HEK293 (cell line): Measurements from ENCODE around the gene FOXM1.

Source experiments
- CTCF ChIA-PET: fragments of 350-600 bp; formaldehyde crosslinking; extraction: SDS; loops from one replicate; lab custom pipeline; 2021; ENCODE audit warnings: antibody characterized with exemption; lab: Yijun Ruan, JAX
- POLR2A ChIA-PET: fragments of 300-600 bp; formaldehyde crosslinking; extraction: SDS; loops from one replicate; lab custom pipeline; 2020; ENCODE audit warnings: antibody characterized with exemption, inconsistent platforms; lab: Yijun Ruan, JAX
- H3K27ac ChIP-seq: fragments of 200-500 bp; sonication (Bioruptor generic); 2 replicates; pipeline ENCODE4 v1.5.1; 2014; ENCODE audit warnings: low read depth, low read length, control low read depth, inconsistent platforms; ENCODE audit errors: extremely low read depth
- H3K36me3 ChIP-seq, 2 experiments: fragments of 200-500 bp in 1 of 2; sonication (Bioruptor generic) in 1 of 2; 1 replicate in 1 of 2; 2 replicates in 1 of 2; pipeline ENCODE4 v1.5.1; 2014 to 2017; ENCODE audit warnings: inconsistent platforms in 2 of 2, low read length in 2 of 2; ENCODE audit not compliant: control insufficient read depth in 2 of 2, insufficient read depth in 1 of 2
- H3K4me1 ChIP-seq: fragments of 200-500 bp; sonication (Bioruptor generic); 2 replicates; pipeline ENCODE4 v1.5.1; 2014; ENCODE audit warnings: mild to moderate bottlenecking, low read length, inconsistent platforms; ENCODE audit not compliant: control insufficient read depth, insufficient read depth
- H3K4me3 ChIP-seq: 2 replicates; pipeline ENCODE4 v1.5.1; 2011; ENCODE audit warnings: low read depth, mild to moderate bottlenecking, control low read depth, low read length, moderate library complexity
- H3K9me3 ChIP-seq: fragments of 200-500 bp; sonication (Bioruptor generic); 2 replicates; pipeline ENCODE4 v1.5.1; 2014; ENCODE audit warnings: low read depth, low read length, inconsistent platforms; ENCODE audit not compliant: control insufficient read depth, insufficient read depth
- FEZF1 ChIP-seq: fragments of 450-650 bp; formaldehyde crosslinking; IDR thresholded peaks from 2 replicates; pipeline ENCODE4 v1.5.1; 2016; ENCODE audit warnings: missing biosample characterization, missing genetic modification characterization
- INSM2 ChIP-seq: fragments of 450-650 bp; formaldehyde crosslinking; IDR thresholded peaks from 2 replicates; pipeline ENCODE4 v1.5.1; 2016; ENCODE audit warnings: missing biosample characterization, missing genetic modification characterization
- MYNN ChIP-seq: fragments of 450-650 bp; formaldehyde crosslinking; IDR thresholded peaks from 2 replicates; pipeline ENCODE4 v1.5.1; 2016; ENCODE audit warnings: missing biosample characterization, missing genetic modification characterization, borderline replicate concordance
- OSR2 ChIP-seq: fragments of 450-650 bp; formaldehyde crosslinking; IDR thresholded peaks from 2 replicates; pipeline ENCODE4 v1.5.1; 2016; ENCODE audit warnings: missing biosample characterization, missing genetic modification characterization
- OVOL3 ChIP-seq: fragments of 450-650 bp; formaldehyde crosslinking; IDR thresholded peaks from 2 replicates; pipeline ENCODE4 v1.5.1; 2016; ENCODE audit warnings: missing biosample characterization, missing genetic modification characterization
- SCRT1 ChIP-seq: fragments of 450-650 bp; formaldehyde crosslinking; IDR thresholded peaks from 2 replicates; pipeline ENCODE4 v1.5.1; 2016; ENCODE audit warnings: missing biosample characterization, missing genetic modification characterization, borderline replicate concordance
- SCRT2 ChIP-seq: fragments of 450-650 bp; formaldehyde crosslinking; IDR thresholded peaks from 2 replicates; pipeline ENCODE4 v1.5.1; 2016; ENCODE audit warnings: missing biosample characterization, missing genetic modification characterization
- SP3 ChIP-seq: fragments of 450-650 bp; formaldehyde crosslinking; IDR thresholded peaks from 2 replicates; pipeline ENCODE4 v1.5.1; 2016; ENCODE audit warnings: missing biosample characterization, missing genetic modification characterization
- TRIM28 ChIP-seq: IDR thresholded peaks from 2 replicates; pipeline ENCODE4 v1.6.1; 2011; ENCODE audit warnings: low read length, control low read depth, borderline replicate concordance
- YY2 ChIP-seq: fragments of 450-650 bp; formaldehyde crosslinking; IDR thresholded peaks from 2 replicates; pipeline ENCODE4 v1.5.1; 2016; ENCODE audit warnings: missing biosample characterization, missing genetic modification characterization
- ZBTB1 ChIP-seq: fragments of 450-650 bp; formaldehyde crosslinking; IDR thresholded peaks from 2 replicates; pipeline ENCODE4 v1.5.1; 2016; ENCODE audit warnings: missing biosample characterization, missing genetic modification characterization
- ZBTB21 ChIP-seq: fragments of 450-650 bp; formaldehyde crosslinking; IDR thresholded peaks from 2 replicates; pipeline ENCODE4 v1.5.1; 2017; ENCODE audit warnings: missing biosample characterization, missing genetic modification characterization
- ZBTB8A ChIP-seq: fragments of 450-650 bp; formaldehyde crosslinking; IDR thresholded peaks from 2 replicates; pipeline ENCODE4 v1.5.1; 2016; ENCODE audit warnings: missing biosample characterization, missing genetic modification characterization
- ZEB2 ChIP-seq: fragments of 450-650 bp; formaldehyde crosslinking; IDR thresholded peaks from 2 replicates; pipeline ENCODE4 v1.5.1; 2016; ENCODE audit warnings: missing biosample characterization, missing genetic modification characterization
- ZIC2 ChIP-seq: fragments of 450-650 bp; formaldehyde crosslinking; IDR thresholded peaks from 2 replicates; pipeline ENCODE4 v1.5.1; 2016; ENCODE audit warnings: missing biosample characterization, missing genetic modification characterization
- ZNF138 ChIP-seq: fragments of 450-650 bp; formaldehyde crosslinking; IDR thresholded peaks from 2 replicates; pipeline ENCODE4 v1.5.1; 2016; ENCODE audit warnings: missing biosample characterization, missing genetic modification characterization, borderline replicate concordance
- ZNF202 ChIP-seq: fragments of 450-650 bp; formaldehyde crosslinking; IDR thresholded peaks from 2 replicates; pipeline ENCODE4 v1.5.1; 2016; ENCODE audit warnings: missing biosample characterization, missing genetic modification characterization, borderline replicate concordance
- ZNF221 ChIP-seq: fragments of 450-650 bp; formaldehyde crosslinking; IDR thresholded peaks from 2 replicates; pipeline ENCODE4 v1.5.1; 2017; ENCODE audit warnings: missing biosample characterization, missing genetic modification characterization, borderline replicate concordance
- ZNF354C ChIP-seq: fragments of 450-650 bp; formaldehyde crosslinking; IDR thresholded peaks from 2 replicates; pipeline ENCODE4 v1.5.1; 2016; ENCODE audit warnings: missing biosample characterization, missing genetic modification characterization, low read depth, borderline replicate concordance
- ZNF555 ChIP-seq: fragments of 450-650 bp; formaldehyde crosslinking; conservative IDR thresholded peaks from 2 replicates; pipeline ENCODE4 v1.5.1; 2017; ENCODE audit warnings: missing biosample characterization, mild to moderate bottlenecking, missing genetic modification characterization, inconsistent platforms
- ZNF558 ChIP-seq: fragments of 450-650 bp; formaldehyde crosslinking; IDR thresholded peaks from 2 replicates; pipeline ENCODE4 v1.5.1; 2016; ENCODE audit warnings: missing biosample characterization, missing genetic modification characterization
- ZNF561 ChIP-seq: fragments of 450-650 bp; IDR thresholded peaks from 2 replicates; pipeline ENCODE4 v1.5.1; 2018; ENCODE audit warnings: missing biosample characterization, missing genetic modification characterization, borderline replicate concordance
- ZNF596 ChIP-seq: fragments of 450-650 bp; IDR thresholded peaks from 2 replicates; pipeline ENCODE4 v1.5.0; 2018; ENCODE audit warnings: missing biosample characterization, mild to moderate bottlenecking, missing genetic modification characterization, moderate library complexity
- ZNF610 ChIP-seq: fragments of 450-650 bp; formaldehyde crosslinking; IDR thresholded peaks from 2 replicates; pipeline ENCODE4 v1.5.1; 2016; ENCODE audit warnings: missing biosample characterization, missing genetic modification characterization, borderline replicate concordance
- ZNF654 ChIP-seq: fragments of 450-650 bp; formaldehyde crosslinking; IDR thresholded peaks from 2 replicates; pipeline ENCODE4 v1.5.1; 2016; ENCODE audit warnings: low read depth, missing biosample characterization, missing genetic modification characterization
- ZNF664 ChIP-seq: fragments of 450-650 bp; formaldehyde crosslinking; IDR thresholded peaks from 2 replicates; pipeline ENCODE4 v1.5.1; 2016; ENCODE audit warnings: missing biosample characterization, missing genetic modification characterization
- ZNF670 ChIP-seq: fragments of 450-650 bp; formaldehyde crosslinking; IDR thresholded peaks from 2 replicates; pipeline ENCODE4 v1.5.1; 2016; ENCODE audit warnings: missing biosample characterization, missing genetic modification characterization, low read depth
- ZNF791 ChIP-seq: fragments of 450-650 bp; formaldehyde crosslinking; IDR thresholded peaks from 2 replicates; pipeline ENCODE4 v1.5.1; 2016; ENCODE audit warnings: missing biosample characterization, missing genetic modification characterization
- ZNF843 ChIP-seq: fragments of 450-650 bp; formaldehyde crosslinking; IDR thresholded peaks from 2 replicates; pipeline ENCODE4 v1.5.1; 2016; ENCODE audit warnings: missing biosample characterization, missing genetic modification characterization
- ZSCAN5A ChIP-seq: fragments of 450-650 bp; formaldehyde crosslinking; IDR thresholded peaks from 2 replicates; pipeline ENCODE4 v1.5.1; 2016; ENCODE audit warnings: missing biosample characterization, missing genetic modification characterization
- TF ChIP-seq, protein P1 (sequence below): fragments of 450-650 bp; IDR thresholded peaks from 2 replicates; pipeline ENCODE4 v1.5.1; 2018; ENCODE audit warnings: missing biosample characterization, mild to moderate bottlenecking, missing genetic modification characterization
- TF ChIP-seq, protein P2 (sequence below): fragments of 450-650 bp; formaldehyde crosslinking; IDR thresholded peaks from 2 replicates; pipeline ENCODE4 v1.5.1; 2016; ENCODE audit warnings: missing biosample characterization, missing genetic modification characterization
- TF ChIP-seq, protein P3 (sequence below): fragments of 450-650 bp; formaldehyde crosslinking; IDR thresholded peaks from 2 replicates; pipeline ENCODE4 v1.5.1; 2016; ENCODE audit warnings: missing biosample characterization, missing genetic modification characterization

FOXM1 gene

DNA sequence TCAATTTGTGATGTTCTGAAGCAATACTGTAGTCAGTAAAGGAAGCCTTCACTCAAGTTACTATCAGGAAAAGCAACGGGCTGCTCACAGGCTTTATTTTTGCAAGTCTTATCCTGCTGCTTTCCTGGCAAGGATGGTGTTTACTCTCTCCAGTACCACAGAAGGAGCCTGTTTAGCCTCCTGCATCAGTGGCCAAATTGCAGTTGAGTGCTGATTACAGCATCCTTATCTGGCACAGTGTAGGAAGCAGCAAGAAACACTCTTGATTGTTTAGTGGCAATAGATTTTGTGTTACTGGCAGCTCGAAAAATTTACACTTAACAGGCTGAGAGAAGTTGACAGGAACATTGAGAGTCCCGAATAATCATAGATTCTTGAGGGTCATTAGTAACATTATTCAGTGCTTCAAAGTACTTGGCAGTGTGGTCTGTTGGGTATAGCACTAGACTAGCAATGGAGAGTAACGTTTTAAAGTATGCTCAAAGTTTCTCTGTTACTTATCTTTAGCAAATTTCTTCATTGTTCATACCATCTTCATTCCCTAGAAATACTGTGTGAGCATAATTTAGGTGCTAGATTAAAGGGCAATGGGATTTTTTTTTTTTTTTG, 25.4 kb upstream of the FOXM1 start:
- Histone ChIP-seq H3K36me3 (peaks cover 0 to 3% of the 10 kb centered on the region in 2 experiments; a peak in 1 of 3 replicates), H3K9me3 (no peaks in the 10 kb centered on the region), H3K4me3 (no peak overlapping the region), H3K4me1 (no peaks in the 10 kb centered on the region), H3K27ac (no peak overlapping the region)
- ChIA-PET POLR2A (no interaction called here), CTCF (interaction anchor here (2.0 kb wide), 1 partner anchor 18 kb away, joined by 4 read pairs; no protein-coding TSS in a partner anchor)
- TF ChIP-seq ZIC2 = peak; percentile 93
- TF ChIP-seq, protein P1, sequence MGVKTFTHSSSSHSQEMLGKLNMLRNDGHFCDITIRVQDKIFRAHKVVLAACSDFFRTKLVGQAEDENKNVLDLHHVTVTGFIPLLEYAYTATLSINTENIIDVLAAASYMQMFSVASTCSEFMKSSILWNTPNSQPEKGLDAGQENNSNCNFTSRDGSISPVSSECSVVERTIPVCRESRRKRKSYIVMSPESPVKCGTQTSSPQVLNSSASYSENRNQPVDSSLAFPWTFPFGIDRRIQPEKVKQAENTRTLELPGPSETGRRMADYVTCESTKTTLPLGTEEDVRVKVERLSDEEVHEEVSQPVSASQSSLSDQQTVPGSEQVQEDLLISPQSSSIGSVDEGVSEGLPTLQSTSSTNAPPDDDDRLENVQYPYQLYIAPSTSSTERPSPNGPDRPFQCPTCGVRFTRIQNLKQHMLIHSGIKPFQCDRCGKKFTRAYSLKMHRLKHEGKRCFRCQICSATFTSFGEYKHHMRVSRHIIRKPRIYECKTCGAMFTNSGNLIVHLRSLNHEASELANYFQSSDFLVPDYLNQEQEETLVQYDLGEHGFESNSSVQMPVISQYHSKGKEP (tag by site-specific recombination) = peak; percentile 94
- TF ChIP-seq ZNF558 = no peak
- TF ChIP-seq ZNF202 (tag by site-specific recombination) = no peak
- TF ChIP-seq ZNF610 = no peak
- no peak for TF ChIP-seq ZBTB8A (tag by site-specific recombination)
- TF ChIP-seq ZNF596 (tag by site-specific recombination) = no peak; the same call in none of the 2 replicates
- peak; percentile 96 for TF ChIP-seq TRIM28
- TF ChIP-seq OVOL3 (tag by site-specific recombination) = no peak
- no peak for TF ChIP-seq ZBTB21 (tag by site-specific recombination)
- TF ChIP-seq SP3 (tag by site-specific recombination) = no peak
- TF ChIP-seq ZEB2 (tag by site-specific recombination) = peak; percentile 44; the same call in 1 of the 2 replicates
- TF ChIP-seq FEZF1 (tag by site-specific recombination) = 0 out of 2 replicates have a peak, but pooled peaks have one; percentile 16
- no peak for TF ChIP-seq ZNF664 (tag by site-specific recombination)
- no peak for TF ChIP-seq YY2 (tag by site-specific recombination)
- no peak for TF ChIP-seq ZBTB1 (tag by site-specific recombination)
- no peak for TF ChIP-seq ZNF561 (tag by site-specific recombination)
- TF ChIP-seq ZSCAN5A (tag by site-specific recombination) = no peak
- TF ChIP-seq, protein P2, sequence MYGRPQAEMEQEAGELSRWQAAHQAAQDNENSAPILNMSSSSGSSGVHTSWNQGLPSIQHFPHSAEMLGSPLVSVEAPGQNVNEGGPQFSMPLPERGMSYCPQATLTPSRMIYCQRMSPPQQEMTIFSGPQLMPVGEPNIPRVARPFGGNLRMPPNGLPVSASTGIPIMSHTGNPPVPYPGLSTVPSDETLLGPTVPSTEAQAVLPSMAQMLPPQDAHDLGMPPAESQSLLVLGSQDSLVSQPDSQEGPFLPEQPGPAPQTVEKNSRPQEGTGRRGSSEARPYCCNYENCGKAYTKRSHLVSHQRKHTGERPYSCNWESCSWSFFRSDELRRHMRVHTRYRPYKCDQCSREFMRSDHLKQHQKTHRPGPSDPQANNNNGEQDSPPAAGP (tag by site-specific recombination) = no peak
- TF ChIP-seq ZNF555 (tag by site-specific recombination) = no peak
- no peak for TF ChIP-seq ZNF791
- no peak for TF ChIP-seq ZNF654 (tag by site-specific recombination)
- TF ChIP-seq, protein P3, sequence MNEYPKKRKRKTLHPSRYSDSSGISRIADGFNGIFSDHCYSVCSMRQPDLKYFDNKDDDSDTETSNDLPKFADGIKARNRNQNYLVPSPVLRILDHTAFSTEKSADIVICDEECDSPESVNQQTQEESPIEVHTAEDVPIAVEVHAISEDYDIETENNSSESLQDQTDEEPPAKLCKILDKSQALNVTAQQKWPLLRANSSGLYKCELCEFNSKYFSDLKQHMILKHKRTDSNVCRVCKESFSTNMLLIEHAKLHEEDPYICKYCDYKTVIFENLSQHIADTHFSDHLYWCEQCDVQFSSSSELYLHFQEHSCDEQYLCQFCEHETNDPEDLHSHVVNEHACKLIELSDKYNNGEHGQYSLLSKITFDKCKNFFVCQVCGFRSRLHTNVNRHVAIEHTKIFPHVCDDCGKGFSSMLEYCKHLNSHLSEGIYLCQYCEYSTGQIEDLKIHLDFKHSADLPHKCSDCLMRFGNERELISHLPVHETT (tag by site-specific recombination) = no peak
- no peak for TF ChIP-seq ZNF843 (tag by site-specific recombination)
- TF ChIP-seq OSR2 (tag by site-specific recombination) = peak; percentile 98
- TF ChIP-seq INSM2 = no peak
- TF ChIP-seq ZNF354C (tag by site-specific recombination) = no peak
- TF ChIP-seq ZNF138 = no peak
- TF ChIP-seq SCRT1 (tag by site-specific recombination) = 0 out of 2 replicates have a peak, but pooled peaks have one; percentile 26
- TF ChIP-seq ZNF670 (tag by site-specific recombination) = no peak
- TF ChIP-seq MYNN = no peak
- TF ChIP-seq SCRT2 = 0 out of 2 replicates have a peak, but pooled peaks have one; percentile 22
- no peak for TF ChIP-seq ZNF221 (tag by site-specific recombination)
